ENCODE measurements around the gene TTC34. TPM values are rescaled to one million over a fixed set of nuclear protein-coding genes. Genes with fewer than 3 reads are reported as not detected.

The TTC34 gene, protein sequence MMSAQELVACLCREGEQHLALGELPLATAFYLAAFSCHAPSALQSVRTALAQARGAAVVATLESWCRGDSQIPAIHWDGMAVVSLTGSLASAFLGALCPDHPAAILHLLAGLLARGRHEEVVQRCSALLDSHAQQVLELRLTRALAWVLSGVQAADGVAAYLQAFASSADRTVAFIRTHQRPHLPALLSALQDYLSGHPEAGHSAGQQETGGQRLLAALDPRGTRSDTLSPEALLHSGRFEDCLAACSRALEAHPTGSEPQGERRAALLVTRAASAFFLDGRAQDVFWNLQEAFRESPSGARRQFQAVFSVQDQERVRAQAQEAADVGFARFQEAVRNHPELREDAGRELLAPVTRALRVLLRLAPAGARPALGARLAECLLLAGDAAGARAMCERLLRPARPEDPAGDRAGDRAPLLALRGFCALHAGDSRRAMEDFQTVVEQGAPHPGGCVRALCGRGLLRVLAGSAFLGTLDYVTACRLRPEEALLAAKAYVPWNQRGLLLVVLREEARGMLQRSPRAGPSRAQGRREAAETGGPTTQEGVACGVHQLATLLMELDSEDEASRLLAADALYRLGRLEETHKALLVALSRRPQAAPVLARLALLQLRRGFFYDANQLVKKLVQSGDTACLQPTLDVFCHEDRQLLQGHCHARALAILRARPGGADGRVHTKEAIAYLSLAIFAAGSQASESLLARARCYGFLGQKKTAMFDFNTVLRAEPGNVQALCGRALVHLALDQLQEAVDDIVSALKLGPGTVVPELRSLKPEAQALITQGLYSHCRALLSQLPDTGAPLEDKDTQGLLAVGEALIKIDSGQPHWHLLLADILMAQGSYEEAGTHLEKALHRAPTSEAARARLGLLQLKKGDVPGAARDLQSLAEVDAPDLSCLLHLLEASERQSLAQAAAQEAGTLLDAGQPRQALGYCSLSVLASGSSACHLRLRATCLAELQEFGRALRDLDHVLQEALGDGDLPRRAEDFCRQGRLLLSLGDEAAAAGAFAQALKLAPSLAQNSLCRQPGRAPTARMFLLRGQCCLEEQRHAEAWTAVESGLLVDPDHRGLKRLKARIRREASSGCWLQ
- 1 to 10 TPM in 1 of 3 donors, under 1 TPM in 2; 0.90 to 2.1 (median 0.98) TPM for polyA plus RNA-seq (ENCODE audit: insufficient read length in 3 of 3)
- long read RNA-seq, donor 1 = 0 reads
- long read RNA-seq, donor 2 = 0 reads
- long read RNA-seq, donor 3 = 0 reads
- long read RNA-seq, donor 4 = 0 reads
- long read RNA-seq, donor 5 = 0 reads
- long read RNA-seq, donor 6 = 0 reads
- long read RNA-seq, donor 7 = 0 reads
- long read RNA-seq, donor 8 = 0 reads
- long read RNA-seq, donor 9 = 0 reads
- long read RNA-seq, donor 10 = 0 reads
- long read RNA-seq, donor 11 = 0 reads
- long read RNA-seq, donor 12 = 0 reads
- long read RNA-seq, donor 13 = 0 reads
- long read RNA-seq, donor 14 = 0 reads
- long read RNA-seq, donor 15 = 0 reads
- long read RNA-seq, donor 16 = 0 reads

DNA sequence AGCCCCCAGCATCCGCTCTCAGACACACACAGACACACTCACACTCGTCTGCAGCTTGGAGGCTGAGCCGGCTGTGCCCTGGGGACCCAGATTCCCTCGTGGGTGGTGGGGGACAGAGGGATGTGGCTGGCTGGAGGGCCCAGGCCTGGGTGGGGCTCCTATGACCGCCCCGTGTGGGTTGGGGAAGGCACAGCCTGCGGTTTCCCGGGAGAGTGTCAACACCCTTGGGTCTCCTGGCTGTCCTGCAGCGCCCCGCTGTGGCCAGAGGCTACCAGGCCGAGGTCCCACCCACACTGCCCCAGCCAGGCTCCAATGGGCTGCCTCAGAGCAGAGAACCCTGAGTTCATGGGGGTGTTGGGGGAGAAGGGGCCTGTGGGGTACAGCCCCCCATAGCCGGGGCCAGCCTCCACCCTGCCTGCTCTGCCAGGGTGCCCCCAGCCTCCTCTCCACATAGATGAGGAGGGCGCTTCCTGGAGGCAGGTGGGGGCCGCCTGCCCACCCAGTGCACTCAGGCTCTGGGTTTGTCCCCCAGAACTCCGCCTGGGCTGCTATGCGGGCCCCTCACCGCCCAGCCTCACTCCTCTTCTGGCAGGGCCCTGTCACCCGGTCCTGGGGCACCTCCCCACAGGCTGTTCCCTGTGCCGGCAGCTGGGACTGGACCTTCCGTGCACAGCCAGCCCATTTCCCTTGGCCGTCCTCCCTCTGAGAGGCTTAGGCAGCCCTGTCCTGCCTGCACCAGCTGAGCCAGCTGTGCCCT, at the start of gene TTC34:
TSS of gene TTC34 (minus strand) at position 159 of the 757 bp plus-strand sequence. CDS start 866 bp downstream, outside the sequence.
- DNase-seq (ENCODE audit: extremely low read depth in 1 of 11, low read depth in 9 of 11, low spot score in 4 of 11) = peak in 4 of 11 donors; percentile 3 to 15 (median 12)

DNA sequence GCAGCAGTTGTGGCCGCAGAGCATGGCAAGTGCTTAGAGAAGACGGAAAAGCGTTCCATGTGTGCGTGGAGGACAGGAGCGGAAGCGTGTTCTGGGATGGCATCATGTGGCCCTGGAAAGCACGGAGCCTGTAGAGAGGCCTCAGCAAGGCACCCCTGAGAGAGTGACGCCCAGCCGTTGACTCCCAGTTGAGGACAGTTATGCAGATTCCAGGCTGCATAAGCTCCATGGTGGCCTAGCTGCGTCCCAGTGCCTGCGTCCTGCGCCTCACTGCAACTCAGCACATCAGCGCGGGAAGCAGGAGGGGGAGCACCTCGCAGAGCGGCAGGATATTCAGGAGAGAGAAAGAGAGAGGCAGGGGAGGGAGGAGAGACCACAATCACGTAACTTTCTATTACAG, 49.0 kb upstream of the TTC34 start:
- no peak for DNase-seq (ENCODE audit: extremely low read depth in 1 of 11, low read depth in 9 of 11, low spot score in 4 of 11)

DNA sequence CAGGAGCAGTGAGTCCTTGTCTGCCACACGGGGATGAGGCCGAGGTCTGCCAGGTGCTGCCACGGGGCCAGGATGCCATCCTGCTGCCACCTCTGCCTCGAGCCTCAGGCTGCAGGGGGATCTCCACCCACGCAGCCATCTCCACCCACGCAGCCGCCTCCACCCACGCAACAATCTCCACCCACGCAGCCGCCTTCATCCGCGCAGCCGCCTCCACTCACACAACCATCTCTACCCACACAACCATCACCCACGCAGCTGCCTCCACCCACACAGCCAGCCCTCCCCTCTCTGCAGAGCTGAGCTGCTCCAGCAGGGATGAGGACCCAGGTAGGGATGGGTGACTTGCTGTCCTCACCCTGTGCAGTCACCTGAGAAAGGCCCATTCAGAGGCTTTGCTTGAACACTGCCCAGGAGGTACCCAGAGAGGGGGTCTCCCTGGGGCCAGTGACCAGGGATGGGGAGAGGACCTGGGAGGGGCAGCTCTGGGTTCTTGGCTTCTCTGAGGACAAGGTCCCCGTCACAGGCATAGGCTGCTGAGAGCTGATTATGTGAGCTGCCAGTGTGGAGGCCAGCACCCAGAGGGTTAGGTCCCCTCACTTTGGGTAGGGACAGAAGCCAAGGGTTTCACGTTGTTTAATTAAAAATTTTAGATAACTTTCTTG, 46.6 kb upstream of the TTC34 start:
- DNase-seq (ENCODE audit: extremely low read depth in 1 of 11, low read depth in 9 of 11, low spot score in 4 of 11) = no peak

DNA sequence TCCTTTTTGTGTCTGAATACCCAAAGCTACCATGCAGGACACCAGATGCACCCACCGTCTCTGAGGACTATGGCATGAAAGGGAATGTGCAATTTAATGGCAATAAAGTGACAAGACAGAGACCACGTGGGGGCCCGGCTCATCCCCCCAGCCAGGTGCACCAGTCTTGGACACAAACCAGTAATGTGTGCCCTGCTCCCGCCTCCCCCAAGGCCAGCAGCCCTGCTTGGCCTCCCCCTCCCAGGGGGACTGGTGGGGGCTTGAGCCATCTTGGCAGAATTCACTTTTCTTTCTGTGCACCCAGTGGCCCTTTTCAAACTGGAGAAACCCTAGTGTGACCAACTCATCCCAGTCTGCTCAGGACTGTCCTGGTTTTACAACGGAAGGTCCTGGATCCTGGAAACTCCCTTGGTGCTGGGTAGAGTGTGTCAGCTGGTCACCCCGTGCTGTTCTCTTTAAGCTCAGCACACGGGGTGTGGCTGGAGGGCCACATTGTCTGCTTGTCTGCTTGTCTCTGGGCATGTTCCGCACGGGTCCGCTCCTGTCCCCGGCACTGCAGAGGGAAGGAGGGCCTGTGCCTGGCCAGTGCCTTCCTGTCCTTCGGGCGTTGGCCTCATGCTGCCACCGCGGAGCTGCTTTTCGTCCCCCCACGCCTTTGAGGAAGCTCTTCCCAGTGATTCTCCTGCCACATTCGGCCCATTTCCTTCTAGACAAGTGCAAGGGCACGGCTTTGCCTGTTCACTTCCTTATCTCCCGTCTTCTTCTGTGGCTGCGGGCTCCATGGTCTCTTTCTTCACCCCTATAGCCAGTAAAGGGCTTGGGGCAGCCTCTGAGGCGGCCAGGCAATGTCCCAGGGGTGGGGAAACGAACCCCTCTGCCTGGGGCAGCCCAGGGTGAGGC, 45.8 kb upstream of the TTC34 start:
- DNase-seq (ENCODE audit: extremely low read depth in 1 of 11, low read depth in 9 of 11, low spot score in 4 of 11) = no peak

GRCh38 chr1:2845869-2846268, 44.4 kb upstream of the TTC34 start:
- no peak for DNase-seq (ENCODE audit: extremely low read depth in 1 of 11, low read depth in 9 of 11, low spot score in 4 of 11)

DNA sequence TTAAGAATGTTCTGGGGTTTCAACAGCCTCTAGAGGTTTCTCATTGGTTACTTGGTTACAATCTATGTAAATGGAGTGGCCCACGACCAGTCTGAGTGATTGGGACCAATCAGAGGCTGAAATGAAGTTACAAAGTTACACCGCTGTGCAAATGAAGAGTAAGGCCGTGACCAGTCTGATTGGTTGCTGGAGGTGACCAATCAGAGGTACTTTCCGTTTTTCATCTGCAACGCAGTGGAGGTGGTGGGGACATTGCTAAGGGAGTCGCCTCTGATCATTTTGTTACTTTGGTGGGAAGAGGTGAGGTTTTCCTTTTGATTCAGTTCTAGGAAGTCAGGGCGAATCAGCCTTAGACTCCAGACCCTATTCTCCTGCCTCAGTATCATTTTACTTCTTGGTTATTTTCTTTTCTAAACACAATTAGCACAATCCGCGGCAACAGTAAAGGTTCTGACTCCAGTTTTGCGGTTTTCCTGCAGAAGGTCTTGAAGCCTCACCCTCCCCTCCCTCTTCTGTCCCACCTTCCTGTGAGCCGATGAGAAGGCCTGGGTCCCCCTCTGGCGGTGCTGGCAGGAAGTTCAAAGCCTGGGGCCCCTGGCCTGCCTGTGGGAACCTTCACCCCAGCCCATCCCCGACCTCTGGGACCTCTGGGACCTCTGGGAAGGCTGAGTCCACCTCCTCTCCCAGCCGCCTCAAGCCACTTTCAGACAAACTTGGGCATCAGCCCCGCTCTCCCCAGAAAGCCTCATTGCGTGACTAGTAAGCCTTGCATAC, 38.7 kb upstream of the TTC34 start:
- DNase-seq (ENCODE audit: extremely low read depth in 1 of 11, low read depth in 9 of 11, low spot score in 4 of 11) = no peak

DNA sequence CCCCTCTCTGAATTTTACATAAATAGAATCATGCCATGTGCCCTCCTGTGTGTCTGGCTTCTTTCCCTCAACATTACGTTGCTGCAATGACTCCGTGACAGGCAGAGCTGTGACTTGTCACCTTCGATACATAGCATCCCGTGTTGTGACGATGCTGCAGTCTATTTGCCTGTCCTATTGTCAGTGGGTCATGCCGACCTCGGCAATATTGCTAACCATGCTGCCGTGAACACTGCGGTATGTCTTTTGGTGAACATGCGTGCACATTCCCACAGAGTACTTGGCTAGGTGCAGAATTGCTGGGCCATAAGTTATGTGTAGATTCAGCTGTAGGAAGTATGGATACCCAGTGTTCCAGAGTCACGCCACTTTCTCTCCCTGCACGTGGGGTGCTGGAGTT, 36.3 kb upstream of the TTC34 start:
- no peak for DNase-seq (ENCODE audit: extremely low read depth in 1 of 11, low read depth in 9 of 11, low spot score in 4 of 11)

DNA sequence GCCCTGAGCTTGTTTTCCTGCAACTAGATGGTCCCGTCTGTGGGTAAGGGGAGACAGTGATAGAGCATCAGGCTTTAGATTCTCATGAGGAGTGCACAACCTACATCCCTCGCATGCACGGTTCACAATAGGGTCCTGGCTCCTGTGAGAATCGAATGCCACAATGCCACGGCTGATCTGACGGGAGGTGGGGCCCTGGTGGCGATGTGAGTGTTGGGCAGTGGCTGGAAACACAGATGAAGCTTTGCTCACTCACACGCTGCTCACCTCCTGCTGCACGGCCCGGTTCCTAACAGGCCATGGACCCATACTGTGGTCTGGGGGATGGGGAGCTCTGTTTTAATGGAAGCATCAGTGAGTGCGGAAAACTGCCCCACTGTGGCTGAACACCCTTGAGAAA, 35.8 kb upstream of the TTC34 start:
- no peak for DNase-seq (ENCODE audit: extremely low read depth in 1 of 11, low read depth in 9 of 11, low spot score in 4 of 11)

DNA sequence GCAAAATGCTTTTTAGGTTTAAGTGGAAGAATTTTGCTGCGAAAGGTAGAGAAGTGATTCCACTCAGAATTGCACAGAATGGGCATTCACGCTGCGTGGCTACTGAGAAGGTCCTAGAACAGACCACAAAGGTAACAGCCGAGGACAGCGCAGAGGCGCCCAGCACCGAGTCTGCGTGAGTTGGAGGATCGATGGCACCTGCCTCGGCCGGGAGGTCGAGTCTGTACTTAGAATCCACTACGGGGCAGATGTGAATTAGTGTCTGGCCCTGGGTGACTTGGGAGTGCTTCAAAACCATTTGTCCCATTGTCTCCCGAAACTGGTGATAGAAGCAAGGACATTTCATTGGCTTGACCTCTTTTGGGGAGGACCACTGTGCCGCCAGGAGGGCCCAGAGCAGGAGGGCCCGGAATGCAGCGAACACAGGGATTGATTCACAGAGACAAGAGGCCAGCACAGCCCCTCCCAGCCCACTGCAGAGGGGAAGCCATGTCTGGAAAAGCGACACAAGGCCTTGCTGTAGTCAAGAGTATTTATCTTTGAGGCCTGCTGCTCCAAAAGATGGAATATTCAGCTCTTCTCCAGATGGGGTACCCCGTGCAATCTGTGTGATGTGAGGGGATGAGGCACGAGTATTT, 35.0 kb upstream of the TTC34 start:
- DNase-seq (ENCODE audit: extremely low read depth in 1 of 11, low read depth in 9 of 11, low spot score in 4 of 11) = no peak

GRCh38 chr1:2835650-2836159, 34.2 kb upstream of the TTC34 start:
- no peak for DNase-seq (ENCODE audit: extremely low read depth in 1 of 11, low read depth in 9 of 11, low spot score in 4 of 11)

DNA sequence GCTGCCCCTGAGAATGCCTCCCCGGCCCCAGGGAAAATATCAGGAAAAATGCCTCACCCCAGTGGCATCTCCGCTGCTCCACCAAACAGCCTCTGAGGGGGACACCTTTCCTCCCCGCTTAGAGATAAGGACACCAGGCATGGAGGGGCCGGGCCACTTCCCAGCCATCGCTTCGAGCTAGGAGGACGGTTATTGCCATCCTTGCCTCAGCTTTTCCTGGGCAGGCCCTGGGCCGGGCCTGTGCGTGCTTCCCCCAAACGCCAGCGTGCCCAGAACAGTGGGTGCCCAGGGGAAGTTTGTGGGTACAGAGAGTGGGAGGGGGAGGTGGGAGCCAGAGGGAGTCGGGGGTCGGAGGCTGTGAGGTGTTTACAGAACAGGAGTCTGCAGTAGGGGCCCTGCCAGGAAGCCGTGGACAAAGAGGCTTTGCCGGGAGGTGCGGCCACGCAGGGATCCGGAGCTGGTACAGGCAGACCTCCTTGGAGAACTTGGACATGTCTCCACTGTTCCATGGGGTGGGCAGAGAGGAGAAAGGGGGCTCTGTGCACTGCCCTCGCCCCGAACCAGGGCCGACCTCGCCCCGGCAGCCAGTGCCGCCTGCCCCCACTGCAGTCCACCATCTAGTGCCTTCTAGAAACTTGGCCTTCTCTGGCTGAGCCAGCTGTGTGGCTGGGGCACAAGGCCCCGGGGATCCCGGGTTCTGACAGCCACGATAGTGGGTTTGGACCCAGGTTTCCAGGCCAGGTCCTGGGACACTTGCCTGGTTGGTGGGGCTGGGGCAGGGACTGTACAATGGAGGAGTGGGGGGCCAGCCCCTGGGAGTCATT, 33.5 kb upstream of the TTC34 start:
- DNase-seq (ENCODE audit: extremely low read depth in 1 of 11, low read depth in 9 of 11, low spot score in 4 of 11) = no peak

DNA sequence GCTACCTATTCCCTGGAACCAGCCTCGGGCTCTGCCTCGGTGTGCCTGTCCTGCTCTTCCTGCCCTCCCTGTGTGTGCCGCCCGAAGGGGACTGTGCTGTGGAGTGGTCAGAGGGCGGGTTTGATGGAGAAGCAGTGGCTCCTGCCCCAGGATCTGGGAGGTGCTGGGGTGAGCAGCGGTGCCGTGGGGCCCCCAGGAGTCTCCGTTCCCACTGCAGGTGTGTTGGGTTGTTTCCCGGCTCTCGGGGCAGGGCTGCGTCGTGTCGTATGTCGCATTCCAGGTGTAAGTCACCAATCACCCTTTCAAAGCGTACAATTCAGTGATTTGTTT, 32.6 kb upstream of the TTC34 start:
- DNase-seq (ENCODE audit: extremely low read depth in 1 of 11, low read depth in 9 of 11, low spot score in 4 of 11) = no peak

GRCh38 chr1:2833454-2834145, 32.1 kb upstream of the TTC34 start:
- DNase-seq (ENCODE audit: extremely low read depth in 1 of 11, low read depth in 9 of 11, low spot score in 4 of 11) = no peak
